ENCODE results near the gene MYO15B. TPM values are rescaled to one million over a fixed set of nuclear protein-coding genes. Genes with fewer than 3 reads are reported as not detected.

Gene MYO15B
- total and polyA plus RNA-seq, 4 donors, result 84.5 to 197 (median 167) TPM

DNA sequence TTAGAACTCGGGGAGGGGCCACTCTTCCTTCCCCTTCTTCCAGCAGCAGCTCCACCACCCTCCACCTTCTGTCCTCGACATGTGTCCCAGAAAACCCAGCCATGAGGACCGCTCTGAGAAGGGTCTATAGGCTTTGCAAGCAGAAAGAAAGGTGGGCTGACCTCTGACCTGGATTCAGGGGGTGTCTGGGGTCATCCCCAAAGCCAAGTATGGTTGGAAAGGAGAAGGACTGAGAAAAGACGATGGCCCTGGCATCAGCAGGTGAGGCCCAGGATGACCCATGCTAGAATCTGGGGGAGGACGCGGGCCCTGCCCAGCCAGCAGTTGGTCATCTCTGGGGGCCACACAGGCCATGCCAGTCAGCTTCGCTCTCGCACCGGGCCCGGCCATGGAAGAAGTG lies 39.5 kb downstream of the MYO15B start:
- H3K27me3 ChIP-seq (ENCODE audit: control insufficient read depth in 3 of 3, insufficient read depth in 3 of 3, low read length in 2 of 3), result no peaks in the 10 kb centered on the region
- 93 to 95% methylated on average over 10 of the region's 10 CpGs for WGBS, 2 donors
- H3K4me3 ChIP-seq, result no peak overlapping the region
- H3K36me3 ChIP-seq (ENCODE audit: control insufficient read depth in 4 of 4, insufficient read depth in 4 of 4, low read length in 4 of 4), result peaks cover 0 to 51% (median 8%) of the 10 kb centered on the region in 4 donors
- H3K9me3 ChIP-seq (ENCODE audit: control insufficient read depth in 4 of 4, insufficient read depth in 3 of 4, low read length in 3 of 4), result no peaks in the 10 kb centered on the region
- no peak for TF ChIP-seq CTCF (IDR thresholded peaks at IDR 0.05; ENCODE audit: control extremely low read depth, extremely low read depth)
- DNase-seq (no peak), ATAC-seq (ENCODE audit: insufficient read depth, low FRiP score) (no peak)
- no peak overlapping the region for H3K27ac ChIP-seq (ENCODE audit: low read depth in 1 of 2, low read length in 1 of 2)
- no peak overlapping the region for H3K9ac ChIP-seq (ENCODE audit: insufficient read depth in 1 of 2, low read length in 2 of 2)
- H3K4me1 ChIP-seq (ENCODE audit: control insufficient read depth in 5 of 5, insufficient read depth in 5 of 5, low read length in 5 of 5), result no peaks in the 10 kb centered on the region

DNA sequence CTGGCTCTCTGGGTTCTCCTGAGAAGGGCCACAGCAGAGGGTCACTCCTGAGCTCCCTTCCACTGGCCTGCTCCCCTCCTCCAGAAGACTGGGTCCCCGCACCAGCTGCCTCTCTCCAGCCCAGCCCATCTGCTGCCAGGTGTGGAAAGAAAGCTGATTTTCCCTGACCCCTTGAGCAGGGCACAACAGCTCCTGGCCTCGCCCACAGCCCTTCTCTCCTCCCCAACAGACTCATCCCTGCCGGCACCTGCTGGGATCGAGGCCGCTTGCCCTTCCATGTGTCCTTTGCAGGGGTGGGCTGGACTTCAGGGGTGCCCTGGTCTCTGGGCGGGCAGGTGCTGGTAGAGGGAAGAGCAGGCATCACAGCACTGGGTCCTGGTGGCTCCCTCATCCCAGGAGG lies 40.8 kb downstream of the MYO15B start:
- ATAC-seq (ENCODE audit: insufficient read depth, low FRiP score), result no peak
- Histone ChIP-seq H3K27ac (ENCODE audit: low read depth in 1 of 2, low read length in 1 of 2) (no peak overlapping the region), H3K36me3 (ENCODE audit: control insufficient read depth in 4 of 4, insufficient read depth in 4 of 4, low read length in 4 of 4) (peaks cover 0 to 51% (median 8%) of the 10 kb centered on the region in 4 donors), H3K9me3 (ENCODE audit: control insufficient read depth in 4 of 4, insufficient read depth in 3 of 4, low read length in 3 of 4) (no peaks in the 10 kb centered on the region), H3K27me3 (ENCODE audit: control insufficient read depth in 3 of 3, insufficient read depth in 3 of 3, low read length in 2 of 3) (no peaks in the 10 kb centered on the region), H3K9ac (ENCODE audit: insufficient read depth in 1 of 2, low read length in 2 of 2) (no peak overlapping the region), H3K4me1 (ENCODE audit: control insufficient read depth in 5 of 5, insufficient read depth in 5 of 5, low read length in 5 of 5) (peaks cover 0 to 9% (median 4%) of the 10 kb centered on the region in 5 donors), H3K4me3 (no peak overlapping the region)
- WGBS, 2 donors, result 90 to 92% methylated on average over 6 of the region's 6 CpGs
- no peak for TF ChIP-seq CTCF (IDR thresholded peaks at IDR 0.05; ENCODE audit: control extremely low read depth, extremely low read depth)
- no peak for DNase-seq

DNA sequence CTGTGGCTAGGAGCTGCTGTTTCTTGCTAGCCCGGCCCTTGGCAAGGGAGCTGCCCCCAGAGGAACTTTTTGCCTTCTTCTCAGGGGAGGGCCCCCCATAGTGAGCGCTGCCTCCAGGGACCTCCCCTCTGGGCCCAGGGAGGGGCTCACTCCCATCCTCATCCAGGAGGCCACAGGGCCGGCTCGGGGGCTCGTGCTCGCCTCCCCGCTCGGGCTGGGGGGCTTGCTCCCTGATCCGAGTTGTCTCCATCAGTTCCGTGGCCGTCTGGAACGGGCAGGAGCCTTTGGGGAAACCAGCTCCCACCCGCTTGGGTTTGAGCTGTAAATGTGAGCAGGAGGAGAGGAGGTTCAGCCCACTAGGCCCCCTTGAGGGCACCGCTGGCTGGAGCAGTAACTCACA lies 41.6 kb downstream of the MYO15B start:
- no peaks in the 10 kb centered on the region for H3K27me3 ChIP-seq (ENCODE audit: control insufficient read depth in 3 of 3, insufficient read depth in 3 of 3, low read length in 2 of 3)
- H3K27ac ChIP-seq (ENCODE audit: low read depth in 1 of 2, low read length in 1 of 2), result no peak overlapping the region
- WGBS, 2 donors, result 82 to 92% methylated on average over 14 of the region's 14 CpGs
- ATAC-seq (ENCODE audit: insufficient read depth, low FRiP score), result no peak
- no peak overlapping the region for H3K9ac ChIP-seq (ENCODE audit: insufficient read depth in 1 of 2, low read length in 2 of 2)
- H3K9me3 ChIP-seq (ENCODE audit: control insufficient read depth in 4 of 4, insufficient read depth in 3 of 4, low read length in 3 of 4), result no peaks in the 10 kb centered on the region
- DNase-seq, result no peak
- H3K4me3 ChIP-seq, result no peak overlapping the region
- H3K4me1 ChIP-seq (ENCODE audit: control insufficient read depth in 5 of 5, insufficient read depth in 5 of 5, low read length in 5 of 5), result peaks cover 5 to 16% (median 10%) of the 10 kb centered on the region in 5 donors
- peaks cover 0 to 46% (median 8%) of the 10 kb centered on the region in 4 donors for H3K36me3 ChIP-seq (ENCODE audit: control insufficient read depth in 4 of 4, insufficient read depth in 4 of 4, low read length in 4 of 4)
- no peak for TF ChIP-seq CTCF (IDR thresholded peaks at IDR 0.05; ENCODE audit: control extremely low read depth, extremely low read depth)

Data from lung (tissue), 12 donors.